ENCODE measurements around the gene SPINK7. TPM values are rescaled to one million over a fixed set of nuclear protein-coding genes. Genes with fewer than 3 reads are reported as not detected.

Gene SPINK7
- total and polyA plus RNA-seq, 12 donors, result not detected

- WGBS, 2 donors, result 87 to 94% methylated on average over 2 of the region's 2 CpGs
- intact Hi-C loops (cut with DNase I), result loop anchor here in 1 of 10 donors (10.0 kb wide), 1 partner anchor 49 kb away; no protein-coding TSS in a partner anchor
These were observed 41.4 kb downstream of the SPINK7 start for GRCh38 chr5:148353634-148354033.

GRCh38 chr5:148364343-148364742, 52.1 kb downstream of the SPINK7 start:
- no peak for TF ChIP-seq CTCF (IDR thresholded peaks at IDR 0.05)
- H3K36me3 ChIP-seq, result no peaks in the 10 kb centered on the region
- H3K4me3 ChIP-seq, result no peak overlapping the region
- H3K4me1 ChIP-seq, result peaks cover 0 to 5% (median 0%) of the 10 kb centered on the region in 9 donors
- intact Hi-C loops (cut with DNase I), result no loop called here
- H3K27me3 ChIP-seq, result no peaks in the 10 kb centered on the region
- no peak for DNase-seq
- ATAC-seq, result no peak
- H3K9me3 ChIP-seq, result peaks cover 0 to 19% (median 2%) of the 10 kb centered on the region in 11 donors
- H3K27ac ChIP-seq, result no peak overlapping the region

More at GRCh38 chr5:148353634-148354033, 41.4 kb downstream of the SPINK7 start:
- DNase-seq (no peak), ATAC-seq (no peak)
- no peak overlapping the region for H3K27ac ChIP-seq
- TF ChIP-seq CTCF (IDR thresholded peaks at IDR 0.05), result no peak
- no peaks in the 10 kb centered on the region for H3K27me3 ChIP-seq
- peaks cover 0 to 9% (median 0%) of the 10 kb centered on the region in 9 donors for H3K36me3 ChIP-seq
- H3K4me3 ChIP-seq, result no peak overlapping the region
- peaks cover 0 to 4% (median 0%) of the 10 kb centered on the region in 11 donors for H3K9me3 ChIP-seq
- H3K4me1 ChIP-seq, result no peaks in the 10 kb centered on the region

Other genes with a start within 250 kb of the SPINK7 start
- 1 to 10 TPM in 1 of 10 donors, under 1 TPM in 8, not detected in 1; 0.07 to 1.2 (median 0.19) TPM for gene SPINK5, start 248.4 kb upstream of the SPINK7 start, total RNA-seq
- 1 to 10 TPM; 1.4 to 3.4 TPM for gene SPINK5, start 248.4 kb upstream of the SPINK7 start, polyA plus RNA-seq
- gene SPINK14, start 143.9 kb upstream of the SPINK7 start, total RNA-seq, result not detected
- gene SPINK14, start 143.9 kb upstream of the SPINK7 start, polyA plus RNA-seq, result not detected
- gene SPINK6, start 109.4 kb upstream of the SPINK7 start, total RNA-seq, result not detected
- gene SPINK6, start 109.4 kb upstream of the SPINK7 start, polyA plus RNA-seq, result not detected
- gene MARCOL, start 73.9 kb upstream of the SPINK7 start, total RNA-seq, result not detected
- gene MARCOL, start 73.9 kb upstream of the SPINK7 start, polyA plus RNA-seq, result not detected
- gene SPINK13, start 43.6 kb upstream of the SPINK7 start, total RNA-seq, result not detected
- under 1 TPM in 1 of 2 donors, not detected in 1; 0.32 TPM for gene SPINK13, start 43.6 kb upstream of the SPINK7 start, polyA plus RNA-seq
- under 1 TPM in 1 of 10 donors, not detected in 9; 0.57 TPM for gene SPINK9, start 23.1 kb downstream of the SPINK7 start, total RNA-seq
- not detected for gene SPINK9, start 23.1 kb downstream of the SPINK7 start, polyA plus RNA-seq
- 10 to 100 TPM; 31.7 to 66.4 (median 48.4) TPM for gene FBXO38, start 71.5 kb downstream of the SPINK7 start, total RNA-seq
- gene FBXO38, start 71.5 kb downstream of the SPINK7 start, polyA plus RNA-seq, result 10 to 100 TPM; 10.2 to 15.0 TPM